Nephron progenitor cell (in vitro differentiated cells): Measurements from ENCODE around the gene FBXL20.
"Not testable (repeated sequence)": the region's sequence is repeated elsewhere in the genome, so short reads cannot be mapped to it uniquely, and the experiment has no call there.

Source experiments
- DNase-seq: peaks from one replicate; pipeline ENCODE4 v3.0.0; 2021
- H3K27ac Mint-ChIP-seq: 2 replicates; pipeline ENCODE4 v1.8.0; 2021; ENCODE audit warnings: mild to moderate bottlenecking, moderate library complexity, mixed read lengths
- H3K27me3 Mint-ChIP-seq: 2 replicates; pipeline ENCODE4 v1.8.0; 2021; ENCODE audit warnings: mild to moderate bottlenecking, low read depth, mixed read lengths; ENCODE audit not compliant: poor library complexity
- H3K36me3 Mint-ChIP-seq: 2 replicates; pipeline ENCODE4 v1.8.0; 2021; ENCODE audit warnings: low read depth, mixed read lengths
- H3K4me1 Mint-ChIP-seq: 2 replicates; pipeline ENCODE4 v1.8.0; 2021; ENCODE audit warnings: mixed read lengths
- H3K4me3 Mint-ChIP-seq: 2 replicates; pipeline ENCODE4 v1.8.0; 2021; ENCODE audit warnings: mild to moderate bottlenecking, moderate library complexity, mixed read lengths
- H3K9me3 Mint-ChIP-seq: 2 replicates; pipeline ENCODE4 v1.8.0; 2021; ENCODE audit warnings: mild to moderate bottlenecking, moderate library complexity, mixed read lengths
- TF ChIP-seq, protein P1 (sequence below): fragments of 200-600 bp; sonication (generic); IDR thresholded peaks from 2 replicates; pipeline ENCODE4 v1.5.0; 2021; ENCODE audit warnings: antibody characterized with exemption

The FBXL20 gene

GRCh38 chr17:39281806-39282205 is 119.6 kb downstream of the FBXL20 start:
- H3K9me3 Mint-ChIP-seq, result no peaks in the 10 kb centered on the region
- peaks cover 24% of the 10 kb centered on the region for H3K36me3 Mint-ChIP-seq
- no peaks in the 10 kb centered on the region for H3K27me3 Mint-ChIP-seq
- TF ChIP-seq, protein P1, sequence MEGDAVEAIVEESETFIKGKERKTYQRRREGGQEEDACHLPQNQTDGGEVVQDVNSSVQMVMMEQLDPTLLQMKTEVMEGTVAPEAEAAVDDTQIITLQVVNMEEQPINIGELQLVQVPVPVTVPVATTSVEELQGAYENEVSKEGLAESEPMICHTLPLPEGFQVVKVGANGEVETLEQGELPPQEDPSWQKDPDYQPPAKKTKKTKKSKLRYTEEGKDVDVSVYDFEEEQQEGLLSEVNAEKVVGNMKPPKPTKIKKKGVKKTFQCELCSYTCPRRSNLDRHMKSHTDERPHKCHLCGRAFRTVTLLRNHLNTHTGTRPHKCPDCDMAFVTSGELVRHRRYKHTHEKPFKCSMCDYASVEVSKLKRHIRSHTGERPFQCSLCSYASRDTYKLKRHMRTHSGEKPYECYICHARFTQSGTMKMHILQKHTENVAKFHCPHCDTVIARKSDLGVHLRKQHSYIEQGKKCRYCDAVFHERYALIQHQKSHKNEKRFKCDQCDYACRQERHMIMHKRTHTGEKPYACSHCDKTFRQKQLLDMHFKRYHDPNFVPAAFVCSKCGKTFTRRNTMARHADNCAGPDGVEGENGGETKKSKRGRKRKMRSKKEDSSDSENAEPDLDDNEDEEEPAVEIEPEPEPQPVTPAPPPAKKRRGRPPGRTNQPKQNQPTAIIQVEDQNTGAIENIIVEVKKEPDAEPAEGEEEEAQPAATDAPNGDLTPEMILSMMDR, result no peak
- no peak for DNase-seq
- H3K27ac Mint-ChIP-seq, result no peak overlapping the region
- no peak overlapping the region for H3K4me3 Mint-ChIP-seq
- no peaks in the 10 kb centered on the region for H3K4me1 Mint-ChIP-seq

DNA sequence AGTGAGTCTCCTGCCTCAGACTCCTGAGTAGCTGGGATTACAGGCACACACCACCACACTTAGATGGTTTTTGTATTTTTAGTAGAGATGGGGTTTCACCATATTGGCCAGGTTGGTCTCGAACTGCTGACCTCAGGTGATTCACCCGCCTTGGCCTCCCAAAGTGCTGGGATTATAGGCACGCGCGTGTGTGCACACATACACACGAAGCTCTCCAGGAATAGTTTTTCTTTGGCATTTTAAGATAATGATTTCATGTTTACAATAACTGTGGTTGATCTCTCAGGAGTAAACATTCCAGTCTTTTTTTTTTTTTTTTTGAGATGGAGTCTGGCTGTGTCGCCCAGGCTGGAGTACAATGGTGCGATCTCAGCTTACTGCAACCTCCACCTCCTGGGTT is 123.2 kb downstream of the FBXL20 start:
- H3K9me3 Mint-ChIP-seq, H3K27ac Mint-ChIP-seq, H3K4me1 Mint-ChIP-seq, H3K4me3 Mint-ChIP-seq, DNase-seq, H3K27me3 Mint-ChIP-seq: not testable (repeated sequence)
- peaks cover 24% of the 10 kb centered on the region for H3K36me3 Mint-ChIP-seq

- Mint-ChIP-seq H3K4me3 (no peak overlapping the region), H3K27ac (no peak overlapping the region), H3K36me3 (peaks cover 30% of the 10 kb centered on the region), H3K4me1 (no peaks in the 10 kb centered on the region), H3K9me3 (no peaks in the 10 kb centered on the region), H3K27me3 (no peaks in the 10 kb centered on the region)
- DNase-seq, result no peak
- TF ChIP-seq, protein P1, result no peak
Observed at GRCh38 chr17:39277110-39277509, 124.3 kb downstream of the FBXL20 start.

GRCh38 chr17:39276113-39276512 is 125.3 kb downstream of the FBXL20 start:
- TF ChIP-seq, protein P1, result no peak
- DNase-seq, result no peak
- Mint-ChIP-seq H3K27me3 (no peaks in the 10 kb centered on the region), H3K9me3 (no peaks in the 10 kb centered on the region), H3K4me3 (no peak overlapping the region), H3K27ac (no peak overlapping the region), H3K36me3 (peaks cover 34% of the 10 kb centered on the region), H3K4me1 (no peaks in the 10 kb centered on the region)

- H3K36me3 Mint-ChIP-seq, result peaks cover 57% of the 10 kb centered on the region
- TF ChIP-seq, protein P1, result no peak
- H3K9me3 Mint-ChIP-seq, result no peaks in the 10 kb centered on the region
- no peaks in the 10 kb centered on the region for H3K27me3 Mint-ChIP-seq
- H3K4me3 Mint-ChIP-seq, result no peak overlapping the region
- no peaks in the 10 kb centered on the region for H3K4me1 Mint-ChIP-seq
- no peak overlapping the region for H3K27ac Mint-ChIP-seq
- DNase-seq, result no peak
Observed at GRCh38 chr17:39271546-39271945, 129.9 kb downstream of the FBXL20 start.

DNA sequence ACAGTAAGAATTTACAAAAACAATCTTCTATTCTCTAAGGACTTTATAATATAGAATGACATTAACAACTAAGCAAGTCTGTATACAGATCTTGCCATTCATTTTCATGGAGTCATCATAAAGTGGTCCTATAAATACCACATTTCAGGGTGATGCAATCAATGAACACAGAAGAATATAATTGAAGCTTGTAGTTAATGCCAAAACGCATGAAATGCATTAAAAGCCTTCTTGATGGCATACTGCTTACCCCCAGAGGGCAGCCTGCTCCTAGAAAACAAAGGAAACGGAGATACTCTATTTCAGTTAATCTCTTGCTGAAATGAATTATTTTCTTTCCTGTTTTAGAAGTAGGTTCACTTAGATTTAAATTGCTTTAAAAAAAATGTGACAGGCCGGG is 130.5 kb downstream of the FBXL20 start:
- Mint-ChIP-seq H3K27me3 (no peaks in the 10 kb centered on the region), H3K4me1 (no peaks in the 10 kb centered on the region), H3K4me3 (no peak overlapping the region), H3K27ac (no peak overlapping the region), H3K36me3 (peaks cover 57% of the 10 kb centered on the region), H3K9me3 (no peaks in the 10 kb centered on the region)
- no peak for DNase-seq
- TF ChIP-seq, protein P1, result no peak
